Measurements from ENCODE around the gene BRD1.
"Not testable (repeated sequence)": the region's sequence is repeated elsewhere in the genome, so short reads cannot be mapped to it uniquely, and the experiment has no call there.

Gene BRD1

DNA sequence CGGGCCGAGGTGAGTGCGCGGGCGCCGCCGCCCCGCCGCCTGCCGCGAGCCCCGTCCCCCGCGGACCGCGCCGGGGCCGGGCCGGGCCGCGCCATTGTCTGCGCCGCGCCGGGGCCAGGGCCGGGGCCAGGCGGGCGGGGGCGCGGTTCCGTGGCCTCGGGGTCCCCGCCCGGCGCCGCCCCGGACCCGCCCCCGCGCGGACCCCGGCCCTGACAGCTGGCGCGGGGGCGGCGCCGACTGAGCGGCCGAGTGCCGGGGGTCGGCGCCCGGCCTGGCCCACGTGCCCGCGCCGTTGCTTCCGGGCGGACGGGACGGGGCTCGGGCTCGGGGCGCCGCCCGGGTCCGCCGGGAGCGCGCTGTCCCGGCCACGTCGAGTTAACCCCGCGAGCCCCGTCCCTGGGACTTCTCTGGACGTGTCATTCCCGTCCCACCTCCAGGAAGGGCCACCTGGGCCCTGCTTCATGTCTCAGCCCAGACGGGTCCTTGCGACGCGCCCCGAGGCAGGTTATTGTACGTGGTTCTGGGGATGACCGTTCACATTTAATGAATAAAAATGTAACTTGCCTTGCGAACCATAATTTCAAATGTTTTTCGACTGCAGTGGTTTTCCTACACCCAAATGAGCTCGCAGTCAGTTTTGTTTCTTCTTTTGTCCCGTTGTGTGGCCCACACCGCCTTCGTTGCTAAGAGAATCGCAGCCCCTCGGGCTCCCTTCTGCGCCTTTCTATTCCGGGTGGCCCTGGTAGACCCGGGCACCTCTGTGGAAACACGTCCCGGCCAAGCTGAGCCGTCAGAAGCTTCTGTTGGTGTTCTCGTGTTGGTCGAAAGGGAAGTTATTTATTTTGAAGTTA, 26.5 kb upstream of the BRD1 start:
- in situ Hi-C loops (cut with HindIII; ENCODE audit: low sequenced_read_pairs): no loop called here
- DNase-seq (ENCODE audit: low read depth, low spot score): peak; percentile 26

DNA sequence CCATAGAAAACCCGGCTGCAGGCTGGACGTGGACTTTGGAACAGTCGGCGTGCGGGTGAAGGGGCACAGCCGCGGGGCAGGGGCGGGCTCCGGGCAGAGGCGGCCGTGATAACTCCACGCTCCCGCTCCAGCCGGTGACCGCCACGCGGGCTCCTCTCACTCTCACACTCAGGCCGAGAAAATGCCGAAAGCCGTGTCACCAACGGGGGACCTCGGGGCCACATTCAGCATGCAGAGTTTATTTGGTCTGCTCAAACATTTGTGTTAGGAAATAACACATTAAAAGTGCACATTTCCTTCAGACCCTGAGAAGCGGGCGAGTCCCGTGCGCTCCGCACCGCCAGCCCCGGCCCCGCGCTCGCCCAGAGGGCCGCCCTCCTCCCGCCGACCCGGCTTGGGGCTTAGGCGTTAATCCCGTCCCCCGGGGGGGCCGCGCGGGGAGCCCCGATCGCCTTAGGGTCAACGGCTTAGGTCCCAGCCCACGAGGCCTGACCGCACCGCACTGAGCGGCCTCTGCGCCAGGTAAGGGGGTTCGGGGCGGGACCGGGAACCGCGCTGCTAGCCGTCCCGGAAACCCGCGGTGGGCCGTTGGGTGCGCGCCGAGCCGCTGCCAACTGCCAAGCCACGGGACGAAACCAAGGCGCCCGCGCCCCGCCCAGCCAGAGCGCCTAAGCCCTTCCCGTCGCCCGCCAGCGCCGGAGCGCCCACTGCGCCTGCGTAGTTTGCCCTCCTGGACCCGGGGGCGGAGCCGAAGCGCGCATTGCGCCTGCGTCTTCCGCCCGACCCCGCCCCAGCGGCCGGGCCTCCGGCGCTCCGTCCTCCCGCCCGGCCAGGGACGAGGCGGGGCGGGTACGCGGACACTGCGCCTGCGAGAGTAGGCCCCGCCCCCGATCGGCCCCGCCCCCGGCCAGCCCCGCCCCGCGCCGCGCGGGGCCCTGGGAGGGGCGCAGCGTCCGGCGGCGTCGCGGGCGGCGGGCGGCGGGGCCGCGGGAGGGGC, 25.5 kb upstream of the BRD1 start, which contains the start of gene ZBED4:
ZBED4 (plus strand) TSS at position 947 of the 997 bp plus-strand sequence. CDS start 29,819 bp downstream, outside the sequence.
- DNase-seq (ENCODE audit: low read depth, low spot score): peak; percentile 96
- peak within 1 kb of the TSS; percentile 64 for H3K4me3 ChIP-seq (ENCODE audit: low read depth, low read length)
- TF ChIP-seq, protein P1, sequence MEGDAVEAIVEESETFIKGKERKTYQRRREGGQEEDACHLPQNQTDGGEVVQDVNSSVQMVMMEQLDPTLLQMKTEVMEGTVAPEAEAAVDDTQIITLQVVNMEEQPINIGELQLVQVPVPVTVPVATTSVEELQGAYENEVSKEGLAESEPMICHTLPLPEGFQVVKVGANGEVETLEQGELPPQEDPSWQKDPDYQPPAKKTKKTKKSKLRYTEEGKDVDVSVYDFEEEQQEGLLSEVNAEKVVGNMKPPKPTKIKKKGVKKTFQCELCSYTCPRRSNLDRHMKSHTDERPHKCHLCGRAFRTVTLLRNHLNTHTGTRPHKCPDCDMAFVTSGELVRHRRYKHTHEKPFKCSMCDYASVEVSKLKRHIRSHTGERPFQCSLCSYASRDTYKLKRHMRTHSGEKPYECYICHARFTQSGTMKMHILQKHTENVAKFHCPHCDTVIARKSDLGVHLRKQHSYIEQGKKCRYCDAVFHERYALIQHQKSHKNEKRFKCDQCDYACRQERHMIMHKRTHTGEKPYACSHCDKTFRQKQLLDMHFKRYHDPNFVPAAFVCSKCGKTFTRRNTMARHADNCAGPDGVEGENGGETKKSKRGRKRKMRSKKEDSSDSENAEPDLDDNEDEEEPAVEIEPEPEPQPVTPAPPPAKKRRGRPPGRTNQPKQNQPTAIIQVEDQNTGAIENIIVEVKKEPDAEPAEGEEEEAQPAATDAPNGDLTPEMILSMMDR (IDR thresholded peaks at IDR 0.05; ENCODE audit: low read depth, low read length): no peak
- in situ Hi-C loops (cut with HindIII; ENCODE audit: low sequenced_read_pairs): no loop called here

More for the DNA sequence above, 26.5 kb upstream of the BRD1 start:
- TF ChIP-seq, protein P1 (IDR thresholded peaks at IDR 0.05; ENCODE audit: low read depth, low read length): no peak
- H3K4me3 ChIP-seq (ENCODE audit: low read depth, low read length): peak overlapping the region; percentile 64

DNA sequence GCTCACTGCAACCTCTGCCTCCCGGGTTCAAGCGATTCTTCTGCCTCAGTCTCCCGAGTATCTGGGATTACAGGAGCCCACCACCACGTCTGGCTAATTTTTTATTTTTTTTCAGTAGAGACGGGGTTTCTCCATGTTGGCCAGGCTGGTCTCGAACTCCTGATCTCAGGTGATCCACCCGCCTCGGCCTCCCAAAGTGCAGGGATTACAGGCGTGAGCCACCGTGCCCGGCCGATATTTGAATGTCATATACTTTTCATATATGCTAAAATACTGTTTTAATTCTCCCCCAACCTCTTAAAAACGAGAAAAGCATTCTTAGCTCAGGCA, 24.9 kb upstream of the BRD1 start:
- DNase-seq (ENCODE audit: low read depth, low spot score); in situ Hi-C loops (cut with HindIII; ENCODE audit: low sequenced_read_pairs): not testable (repeated sequence)
- peak overlapping the region; percentile 52 for H3K4me3 ChIP-seq (ENCODE audit: low read depth, low read length)

DNA sequence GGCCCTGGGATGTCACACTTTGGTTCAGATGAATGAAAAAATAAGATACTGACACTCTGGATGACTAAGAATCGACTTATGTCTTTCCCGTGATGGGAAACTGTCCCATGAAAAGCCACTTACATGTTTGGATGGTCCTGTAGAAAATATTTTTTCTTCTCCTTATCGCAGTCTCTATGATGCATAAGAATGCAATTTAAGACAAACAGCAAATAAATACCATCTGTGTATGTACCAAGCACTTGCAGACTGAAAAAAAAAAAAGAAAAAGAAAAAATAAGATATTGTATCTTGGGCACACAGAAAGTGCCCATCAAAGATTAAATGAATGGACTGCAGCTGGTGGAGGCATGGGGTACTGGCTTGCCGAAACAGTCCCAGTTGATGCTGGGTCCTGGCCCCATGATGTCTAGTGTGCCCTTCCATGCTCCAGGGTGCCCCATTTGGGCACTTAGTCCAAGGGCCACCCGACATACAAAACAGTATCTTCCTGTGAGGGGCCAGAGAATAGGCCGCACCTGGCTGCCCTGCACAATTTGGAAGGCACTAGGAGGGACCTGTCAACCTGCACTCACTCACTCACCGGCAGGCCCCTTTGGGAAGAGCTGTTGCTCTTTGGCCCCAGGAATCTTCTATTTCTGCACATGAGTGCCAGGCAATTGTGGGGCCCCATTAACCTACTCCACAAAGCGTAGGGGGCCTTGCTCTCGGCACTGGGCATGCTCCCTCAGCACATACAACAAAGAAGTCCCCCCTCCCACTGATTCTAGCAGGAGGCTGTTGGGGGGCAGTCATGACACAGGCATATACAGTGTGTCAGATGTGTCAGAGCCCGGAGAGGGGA, 23.5 kb upstream of the BRD1 start:
- no peak for DNase-seq (ENCODE audit: low read depth, low spot score)
- TF ChIP-seq, protein P1 (IDR thresholded peaks at IDR 0.05; ENCODE audit: low read depth, low read length): no peak
- in situ Hi-C loops (cut with HindIII; ENCODE audit: low sequenced_read_pairs): no loop called here
- no peak overlapping the region for H3K4me3 ChIP-seq (ENCODE audit: low read depth, low read length)

DNA sequence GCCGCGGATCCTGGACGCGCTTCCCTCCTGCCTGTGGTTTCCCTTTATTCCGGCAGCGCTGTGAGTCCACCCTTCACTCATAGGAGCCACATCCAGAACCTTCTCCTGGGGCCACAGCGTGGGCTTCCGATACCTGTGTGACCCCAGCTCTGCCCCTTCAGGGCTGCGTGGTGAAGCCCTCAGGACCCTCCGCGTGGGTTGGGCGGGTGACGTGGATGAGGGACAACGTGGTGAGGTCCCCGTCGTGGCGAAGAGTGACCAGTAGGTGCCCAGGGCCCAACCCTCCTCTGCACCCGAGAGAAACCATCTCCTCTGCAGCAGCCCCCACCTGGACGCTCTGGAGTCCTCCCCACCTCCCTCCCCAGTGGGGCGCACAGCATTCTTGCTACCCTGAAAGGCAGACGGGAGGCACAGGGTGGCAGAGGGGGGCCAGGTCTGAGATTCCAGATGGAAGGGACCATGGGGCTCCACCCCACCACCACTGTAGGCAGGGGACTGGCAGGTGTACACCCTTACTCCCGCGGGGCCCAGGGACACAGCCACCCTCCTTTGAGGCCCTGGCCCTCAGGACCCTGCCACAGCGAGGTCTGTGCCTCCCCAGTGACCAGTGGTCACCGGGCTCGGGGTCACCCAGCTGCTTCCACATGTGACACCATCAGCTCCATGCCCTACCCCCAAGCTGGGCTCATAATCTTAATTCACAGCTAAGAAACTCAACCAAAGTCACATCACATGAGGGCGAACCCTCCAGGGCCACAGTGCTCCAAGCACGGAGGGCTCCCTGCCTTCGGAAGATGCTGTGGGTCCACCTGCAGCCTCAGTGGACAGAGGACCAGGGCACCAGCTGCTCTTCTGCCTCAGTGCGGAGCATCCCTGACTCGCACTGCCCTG, 22.6 kb upstream of the BRD1 start:
- H3K4me3 ChIP-seq (ENCODE audit: low read depth, low read length): no peak overlapping the region
- TF ChIP-seq, protein P1 (IDR thresholded peaks at IDR 0.05; ENCODE audit: low read depth, low read length): no peak
- in situ Hi-C loops (cut with HindIII; ENCODE audit: low sequenced_read_pairs): no loop called here
- DNase-seq (ENCODE audit: low read depth, low spot score): no peak
